Endothelial cell of umbilical vein (primary cell): ENCODE data around the gene LAMB3.

Experiments used
- CTCF ChIP-seq, 2 donors: IDR thresholded peaks; 1 replicate in 1 of 2; 2 replicates in 1 of 2; pipeline ENCODE4 v1.5.1; 2011; ENCODE audit warnings: low read length in 2 of 2, mild to moderate bottlenecking in 2 of 2, moderate library complexity in 2 of 2, control low read depth in 1 of 2, inconsistent platforms in 1 of 2, low read depth in 1 of 2; ENCODE audit not compliant: insufficient read depth in 1 of 2; ENCODE audit errors: extremely low read depth in 1 of 2
- EZH2 ChIP-seq: IDR thresholded peaks from 2 replicates; pipeline ENCODE4 v1.6.1; 2012; ENCODE audit warnings: borderline replicate concordance, low read depth, mild to moderate bottlenecking, moderate library complexity, low read length, inconsistent platforms; ENCODE audit not compliant: severe bottlenecking
- FOS ChIP-seq: IDR thresholded peaks from 2 replicates; pipeline ENCODE4 v1.6.1; 2011; ENCODE audit warnings: mild to moderate bottlenecking, low read length, moderate library complexity, borderline replicate concordance; ENCODE audit not compliant: insufficient read depth
- GATA2 ChIP-seq: IDR thresholded peaks from 2 replicates; pipeline ENCODE4 v1.7.0; 2011; ENCODE audit warnings: low read depth, mild to moderate bottlenecking, moderate library complexity, mixed read lengths, low read length; ENCODE audit not compliant: insufficient read length, insufficient read depth
- JUN ChIP-seq: IDR thresholded peaks from 2 replicates; pipeline ENCODE4 v1.6.1; 2011; ENCODE audit warnings: borderline replicate concordance, low read depth; ENCODE audit not compliant: insufficient read length, insufficient read depth
- MAX ChIP-seq: IDR thresholded peaks from 2 replicates; pipeline ENCODE4 v1.6.1; 2011; ENCODE audit not compliant: insufficient read depth, insufficient read length
- POLR2A ChIP-seq: IDR thresholded peaks from 2 replicates; pipeline ENCODE4 v1.6.1; 2012; ENCODE audit warnings: low read depth, mild to moderate bottlenecking, control low read depth, low read length
- POLR2AphosphoS5 ChIP-seq: IDR thresholded peaks from 2 replicates; pipeline ENCODE4 v1.6.1; 2012; ENCODE audit warnings: low read depth, mild to moderate bottlenecking, control low read depth, low read length, moderate library complexity; ENCODE audit not compliant: insufficient read depth

GRCh38 chr1:209624558-209625549 is 27.4 kb downstream of the LAMB3 start:
- TF ChIP-seq CTCF (IDR thresholded peaks at IDR 0.05; ENCODE audit: extremely low read depth in 1 of 2, insufficient read depth in 1 of 2, low read depth in 1 of 2, low read length in 2 of 2) (no peak), POLR2A (no peak), EZH2 (no peak), MAX (no peak), POLR2AphosphoS5 (no peak), FOS (no peak), GATA2 (no peak), JUN (no peak)
